HepG2 (cell line): ENCODE data around the gene CDC42EP1. TPM values are rescaled to one million over a fixed set of nuclear protein-coding genes. Genes with fewer than 3 reads are reported as not detected.

ENCODE experiments used
- ARHGAP35 ChIP-seq: sonication (generic); formaldehyde crosslinking; IDR thresholded peaks from 2 replicates; pipeline ENCODE4 v1.9.0; 2022; ENCODE audit warnings: mild to moderate bottlenecking, inconsistent platforms, moderate library complexity, missing genetic modification reagents, borderline replicate concordance
- ELF4 ChIP-seq: sonication (generic); formaldehyde crosslinking; IDR thresholded peaks from 2 replicates; pipeline ENCODE4 v1.5.0; 2020; ENCODE audit warnings: missing genetic modification reagents, mild to moderate bottlenecking, moderate library complexity, borderline replicate concordance
- EZH2 ChIP-seq: conservative IDR thresholded peaks from 2 replicates; pipeline ENCODE4 v1.6.1; 2012; ENCODE audit warnings: mild to moderate bottlenecking, low read depth, low read length, moderate library complexity
- FOXO1 ChIP-seq: sonication (generic); formaldehyde crosslinking; IDR thresholded peaks from 2 replicates; pipeline ENCODE4 v1.4.0; 2020; ENCODE audit warnings: missing genetic modification reagents
- GABPA ChIP-seq, 2 experiments: IDR thresholded peaks; 2 replicates each; pipeline ENCODE4 v1.6.1; 2011 to 2016; ENCODE audit warnings: low read depth in 2 of 2, low read length in 1 of 2, missing biosample characterization in 1 of 2, missing genetic modification characterization in 1 of 2
- HOXA9 ChIP-seq: sonication (generic); formaldehyde crosslinking; IDR thresholded peaks from 2 replicates; pipeline ENCODE4 v1.8.1; 2022; ENCODE audit warnings: missing genetic modification reagents, mild to moderate bottlenecking, moderate library complexity, borderline replicate concordance
- KMT2A ChIP-seq: sonication (generic); formaldehyde crosslinking; IDR thresholded peaks from 2 replicates; pipeline ENCODE4 v1.4.0; 2020; ENCODE audit warnings: missing genetic modification reagents
- MAFF ChIP-seq: IDR thresholded peaks from 2 replicates; pipeline ENCODE4 v1.6.1; 2011; ENCODE audit warnings: low read depth, low read length, improper control_type of control experiment
- RFX5 ChIP-seq: IDR thresholded peaks from 2 replicates; pipeline ENCODE4 v1.6.1; 2011; ENCODE audit warnings: low read depth, low read length, improper control_type of control experiment
- ZFP37 ChIP-seq: sonication (generic); formaldehyde crosslinking; IDR thresholded peaks from 2 replicates; pipeline ENCODE4 v1.4.0; 2020; ENCODE audit warnings: missing genetic modification reagents, borderline replicate concordance
- ZNF407 ChIP-seq: sonication (generic); formaldehyde crosslinking; IDR thresholded peaks from one replicate; pipeline ENCODE4 v1.5.1; 2020; ENCODE audit warnings: mild to moderate bottlenecking, missing genetic modification reagents; ENCODE audit errors: not compliant biosample characterization
- ZNF558 ChIP-seq: sonication (generic); formaldehyde crosslinking; IDR thresholded peaks from 2 replicates; pipeline ENCODE4 v1.9.0; 2022; ENCODE audit warnings: mild to moderate bottlenecking, missing genetic modification reagents, borderline replicate concordance
- ZNF615 ChIP-seq: sonication (generic); formaldehyde crosslinking; IDR thresholded peaks from 2 replicates; pipeline ENCODE4 v1.5.0; 2020; ENCODE audit warnings: mild to moderate bottlenecking, missing genetic modification reagents, borderline replicate concordance
- ZNF678 ChIP-seq: sonication (generic); formaldehyde crosslinking; IDR thresholded peaks from 2 replicates; pipeline ENCODE4 v1.4.0; 2020; ENCODE audit warnings: mild to moderate bottlenecking, missing genetic modification reagents
- polyA plus RNA-seq, 8 experiments: library from polyadenylated mRNA; depleted of rRNA in 3 of 8; stranded (reverse) in 7 of 8; unstranded in 1 of 8; fragments of >200 nt; fragmentation: Illumina TruSeq in 4 of 8; extraction: Trizol in 4 of 8; gene quantifications; 2 replicates each; pipeline versions ENCODE4 v1.2.1 to v1.2.3, GENCODE V29; 2011 to 2016; ENCODE audit warnings: low read depth in 4 of 8, missing spikeins in 1 of 8, mixed read lengths in 1 of 8; ENCODE audit not compliant: insufficient read depth in 1 of 8
- total RNA-seq, 5 experiments: library from RNA; depleted of rRNA; stranded (reverse); fragments of >200 nt; fragmentation: Illumina TruSeq; extraction: Trizol; gene quantifications; 2 replicates each; pipeline ENCODE4 v1.2.3, GENCODE V29; 2016; ENCODE audit warnings: low read depth in 1 of 5
- TF ChIP-seq, protein P1 (sequence below): sonication (generic); formaldehyde crosslinking; IDR thresholded peaks from 2 replicates; pipeline ENCODE4 v1.5.0; 2020; ENCODE audit warnings: mild to moderate bottlenecking, missing genetic modification reagents
- TF ChIP-seq, protein P2 (sequence below): sonication (generic); formaldehyde crosslinking; IDR thresholded peaks from 2 replicates; pipeline ENCODE4 v1.4.0; 2020; ENCODE audit warnings: mild to moderate bottlenecking, low read depth, missing genetic modification reagents

CDC42EP1 gene
- total and polyA plus RNA-seq, 2 of the 13 experiments (the other 11 are each of a cell fraction or from before 2014, with no cell fraction given) = 17.1 to 29.5 TPM

DNA sequence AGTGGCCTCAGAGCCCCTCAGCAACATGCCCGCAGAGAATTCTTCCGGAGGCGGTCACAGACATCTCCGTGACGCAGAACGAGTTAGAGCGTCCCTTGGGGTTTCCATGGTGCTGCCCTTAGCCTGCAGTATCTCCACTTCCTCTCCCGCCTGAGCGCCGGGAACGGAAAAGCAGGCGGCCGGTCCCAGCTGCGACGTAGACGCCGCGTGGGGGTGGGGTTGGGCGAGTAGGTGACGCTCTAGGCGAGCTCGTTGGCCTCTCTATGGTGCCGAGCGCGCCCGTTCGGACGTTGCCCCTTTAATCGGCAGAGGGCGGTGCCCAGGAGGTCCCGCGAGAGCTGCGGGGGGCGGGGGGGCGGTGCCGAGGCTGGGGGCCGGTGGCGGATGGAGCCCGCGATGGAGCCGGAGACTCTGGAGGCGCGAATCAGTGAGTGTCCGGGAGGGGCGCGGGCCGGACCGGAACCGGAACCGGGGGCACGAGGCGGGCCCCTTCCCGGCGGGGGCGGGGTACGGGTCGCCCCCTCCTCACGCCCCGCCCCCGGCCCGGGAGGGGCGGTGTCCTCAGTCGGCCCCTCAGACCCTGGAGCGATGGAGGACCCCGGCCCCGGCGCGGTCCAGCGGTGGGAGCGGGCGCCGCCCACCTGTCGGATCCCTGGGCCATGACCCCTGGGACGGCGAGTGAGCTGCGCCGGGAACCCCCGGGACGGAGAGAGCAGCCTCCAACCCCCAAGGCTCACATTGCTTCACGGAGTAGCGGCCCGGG lies 48.4 kb downstream of the CDC42EP1 start, which contains the start of gene GGA1 (continued):
- peak; percentile 86 for TF ChIP-seq ZNF407
- no peak for TF ChIP-seq ZNF678
- TF ChIP-seq ARHGAP35 (CRISPR knock-in tag) = no peak
- peak; percentile 35; the same call in 1 of the 2 replicates for TF ChIP-seq ELF4 (CRISPR knock-in tag)
- no peak for TF ChIP-seq HOXA9 (CRISPR knock-in tag)
- no peak for TF ChIP-seq RFX5
- TF ChIP-seq MAFF = no peak
- TF ChIP-seq, protein P1, sequence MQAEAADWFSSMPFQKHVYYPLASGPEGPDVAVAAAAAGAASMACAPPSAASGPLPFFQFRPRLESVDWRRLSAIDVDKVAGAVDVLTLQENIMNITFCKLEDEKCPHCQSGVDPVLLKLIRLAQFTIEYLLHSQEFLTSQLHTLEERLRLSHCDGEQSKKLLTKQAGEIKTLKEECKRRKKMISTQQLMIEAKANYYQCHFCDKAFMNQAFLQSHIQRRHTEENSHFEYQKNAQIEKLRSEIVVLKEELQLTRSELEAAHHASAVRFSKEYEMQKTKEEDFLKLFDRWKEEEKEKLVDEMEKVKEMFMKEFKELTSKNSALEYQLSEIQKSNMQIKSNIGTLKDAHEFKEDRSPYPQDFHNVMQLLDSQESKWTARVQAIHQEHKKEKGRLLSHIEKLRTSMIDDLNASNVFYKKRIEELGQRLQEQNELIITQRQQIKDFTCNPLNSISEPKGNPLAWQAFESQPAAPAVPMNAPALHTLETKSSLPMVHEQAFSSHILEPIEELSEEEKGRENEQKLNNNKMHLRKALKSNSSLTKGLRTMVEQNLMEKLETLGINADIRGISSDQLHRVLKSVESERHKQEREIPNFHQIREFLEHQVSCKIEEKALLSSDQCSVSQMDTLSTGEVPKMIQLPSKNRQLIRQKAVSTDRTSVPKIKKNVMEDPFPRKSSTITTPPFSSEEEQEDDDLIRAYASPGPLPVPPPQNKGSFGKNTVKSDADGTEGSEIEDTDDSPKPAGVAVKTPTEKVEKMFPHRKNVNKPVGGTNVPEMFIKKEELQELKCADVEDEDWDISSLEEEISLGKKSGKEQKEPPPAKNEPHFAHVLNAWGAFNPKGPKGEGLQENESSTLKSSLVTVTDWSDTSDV = no peak
- peak; percentile 87 for TF ChIP-seq GABPA (IDR thresholded peaks at IDR 0.05; ENCODE audit: low read depth, low read length)
- TF ChIP-seq GABPA (CRISPR knock-in tag; IDR thresholded peaks at IDR 0.05; ENCODE audit: low read depth) = peak; percentile 91
- TF ChIP-seq ZNF558 (CRISPR knock-in tag) = no peak
- TF ChIP-seq ZNF615 (CRISPR knock-in tag) = peak; percentile 47; the same call in 1 of the 2 replicates
- no peak for TF ChIP-seq KMT2A (CRISPR knock-in tag)
- no peak for TF ChIP-seq ZFP37 (CRISPR knock-in tag)
- no peak for TF ChIP-seq EZH2
- TF ChIP-seq, protein P2, sequence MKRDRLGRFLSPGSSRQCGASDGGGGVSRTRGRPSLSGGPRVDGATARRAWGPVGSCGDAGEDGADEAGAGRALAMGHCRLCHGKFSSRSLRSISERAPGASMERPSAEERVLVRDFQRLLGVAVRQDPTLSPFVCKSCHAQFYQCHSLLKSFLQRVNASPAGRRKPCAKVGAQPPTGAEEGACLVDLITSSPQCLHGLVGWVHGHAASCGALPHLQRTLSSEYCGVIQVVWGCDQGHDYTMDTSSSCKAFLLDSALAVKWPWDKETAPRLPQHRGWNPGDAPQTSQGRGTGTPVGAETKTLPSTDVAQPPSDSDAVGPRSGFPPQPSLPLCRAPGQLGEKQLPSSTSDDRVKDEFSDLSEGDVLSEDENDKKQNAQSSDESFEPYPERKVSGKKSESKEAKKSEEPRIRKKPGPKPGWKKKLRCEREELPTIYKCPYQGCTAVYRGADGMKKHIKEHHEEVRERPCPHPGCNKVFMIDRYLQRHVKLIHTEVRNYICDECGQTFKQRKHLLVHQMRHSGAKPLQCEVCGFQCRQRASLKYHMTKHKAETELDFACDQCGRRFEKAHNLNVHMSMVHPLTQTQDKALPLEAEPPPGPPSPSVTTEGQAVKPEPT (CRISPR knock-in tag) = no peak
- TF ChIP-seq FOXO1 (CRISPR knock-in tag) = 0 out of 2 replicates have a peak, but pooled peaks have one; percentile 10
